Neuronal stem cell (in vitro differentiated cells): ENCODE data around the gene RNASEH2B.
A peak's percentile ranks its signal among the peaks of the same experiment; 100 is the strongest.

Source experiments
- DNase-seq: peaks from one replicate; pipeline ENCODE4 v3.0.0-alpha.2; 2013; ENCODE audit warnings: low spot score
- H2AFZ ChIP-seq: one replicate; pipeline ENCODE4 v1.6.1; 2013; ENCODE audit warnings: mild to moderate bottlenecking, low read length, inconsistent platforms
- H2AK5ac ChIP-seq: 2 replicates; pipeline ENCODE4 v1.6.1; 2013; ENCODE audit warnings: low read depth, mild to moderate bottlenecking, inconsistent platforms, low read length, moderate library complexity, mixed read lengths
- H2BK120ac ChIP-seq: 2 replicates; pipeline ENCODE4 v1.6.1; 2013; ENCODE audit warnings: low read depth, mild to moderate bottlenecking, inconsistent platforms, low read length, moderate library complexity, mixed read lengths
- H2BK12ac ChIP-seq: one replicate; pipeline ENCODE4 v1.6.1; 2013; ENCODE audit warnings: low read length, inconsistent platforms
- H2BK15ac ChIP-seq: 2 replicates; pipeline ENCODE4 v1.6.1; 2013; ENCODE audit warnings: mild to moderate bottlenecking, low read length, inconsistent platforms, mixed read lengths
- H2BK5ac ChIP-seq: one replicate; pipeline ENCODE4 v1.6.1; 2013; ENCODE audit warnings: inconsistent platforms, mild to moderate bottlenecking, low read length, moderate library complexity
- H3K14ac ChIP-seq: one replicate; pipeline ENCODE4 v1.6.1; 2013; ENCODE audit warnings: low read length, inconsistent platforms
- H3K18ac ChIP-seq: 2 replicates; pipeline ENCODE4 v1.6.1; 2013; ENCODE audit warnings: low read length, inconsistent platforms
- H3K23ac ChIP-seq: 2 replicates; pipeline ENCODE4 v1.6.1; 2013; ENCODE audit warnings: low read depth, mild to moderate bottlenecking, mixed read lengths, low read length, inconsistent platforms; ENCODE audit not compliant: poor library complexity
- H3K27ac ChIP-seq: replicated peaks from 3 replicates; pipeline ENCODE4 v1.5.1; 2013; ENCODE audit warnings: low read length, inconsistent platforms
- H3K27me3 ChIP-seq, 3 experiments: 2 replicates each; pipeline ENCODE4 v1.6.1; 2013; ENCODE audit warnings: low read length in 3 of 3, mild to moderate bottlenecking in 2 of 3, inconsistent platforms in 1 of 3, low read depth in 1 of 3, mixed read lengths in 1 of 3, moderate library complexity in 1 of 3; ENCODE audit not compliant: control insufficient read depth in 3 of 3, insufficient read depth in 3 of 3
- H3K36me3 ChIP-seq, 2 donors: replicated peaks in 1 of 2; 2 replicates each; pipeline ENCODE4 v1.6.1; 2013; ENCODE audit warnings: low read length in 2 of 2; ENCODE audit not compliant: control insufficient read depth in 2 of 2, insufficient read depth in 2 of 2
- H3K4ac ChIP-seq: 2 replicates; pipeline ENCODE4 v1.6.1; 2013; ENCODE audit warnings: inconsistent platforms, mild to moderate bottlenecking, low read length, moderate library complexity
- H3K4me1 ChIP-seq, 2 donors: 1 replicate in 1 of 2; 2 replicates in 1 of 2; pipeline ENCODE4 v1.6.1; 2013; ENCODE audit warnings: low read length in 2 of 2, low read depth in 1 of 2; ENCODE audit not compliant: control insufficient read depth in 2 of 2, insufficient read depth in 1 of 2
- H3K4me2 ChIP-seq: one replicate; pipeline ENCODE4 v1.6.1; 2013; ENCODE audit warnings: mild to moderate bottlenecking, low read length, inconsistent platforms; ENCODE audit not compliant: insufficient read depth, poor library complexity, severe bottlenecking
- H3K4me3 ChIP-seq, 2 donors: 2 replicates each; pipeline ENCODE4 v1.5.1; 2013; ENCODE audit warnings: low read length in 2 of 2, mild to moderate bottlenecking in 2 of 2, inconsistent platforms in 1 of 2, moderate library complexity in 1 of 2
- H3K79me1 ChIP-seq: one replicate; pipeline ENCODE4 v1.6.1; 2013; ENCODE audit warnings: low read depth, mild to moderate bottlenecking, inconsistent platforms, low read length, moderate library complexity
- H3K9ac ChIP-seq: one replicate; pipeline ENCODE4 v1.6.1; 2013; ENCODE audit warnings: mild to moderate bottlenecking, low read depth, low read length, inconsistent platforms; ENCODE audit not compliant: poor library complexity
- H3K9me3 ChIP-seq, 2 donors: replicated peaks in 1 of 2; 2 replicates each; pipeline versions ENCODE3 to v1.6.1; 2013; ENCODE audit warnings: low read length in 2 of 2, mild to moderate bottlenecking in 2 of 2, inconsistent platforms in 1 of 2, low read depth in 1 of 2, mixed read lengths in 1 of 2, moderate library complexity in 1 of 2; ENCODE audit not compliant: control insufficient read depth in 2 of 2, insufficient read depth in 1 of 2
- H4K8ac ChIP-seq: one replicate; pipeline ENCODE4 v1.6.1; 2013; ENCODE audit warnings: low read depth, mild to moderate bottlenecking, inconsistent platforms, low read length, moderate library complexity
- H4K91ac ChIP-seq: one replicate; pipeline ENCODE4 v1.6.1; 2013; ENCODE audit warnings: low read length, low read depth, mild to moderate bottlenecking, inconsistent platforms; ENCODE audit not compliant: poor library complexity
- WGBS, 2 donors: extraction: QIAGEN DNeasy Blood & Tissue Kit; methylation state at CpG; one replicate each; pipeline ENCODE4 v1.1.7; 2013; ENCODE audit warnings: missing lambda C conversion rate in 2 of 2, mixed read lengths in 1 of 2; ENCODE audit not compliant: insufficient read length in 2 of 2, insufficient replicate concordance in 1 of 2; ENCODE audit errors: extremely low coverage in 2 of 2; 5-methylcytosine and 5-hydroxymethylcytosine counted together

Gene RNASEH2B

GRCh38 chr13:51001335-51001734 is 91.7 kb downstream of the RNASEH2B start:
- H3K4me2 ChIP-seq: no peak overlapping the region
- peak overlapping the region; percentile 12 for H2BK120ac ChIP-seq
- H2AFZ ChIP-seq: no peak overlapping the region
- H3K4me1 ChIP-seq: peaks cover 5 to 15% of the 10 kb centered on the region in 2 donors
- no peaks in the 10 kb centered on the region for H3K79me1 ChIP-seq
- H4K91ac ChIP-seq: no peak overlapping the region
- H2BK12ac ChIP-seq: no peak overlapping the region
- H4K8ac ChIP-seq: no peak overlapping the region
- no peak overlapping the region for H3K27ac ChIP-seq
- H3K36me3 ChIP-seq: no peaks in the 10 kb centered on the region
- H3K27me3 ChIP-seq: peaks cover 0 to 58% (median 0%) of the 10 kb centered on the region in 3 experiments
- no peak for DNase-seq
- WGBS, 2 donors: no CpG with 5 or more reads among the region's 8 CpGs
- no peak overlapping the region for H3K4me3 ChIP-seq
- H3K4ac ChIP-seq: no peak overlapping the region
- no peak overlapping the region for H2BK15ac ChIP-seq
- no peak overlapping the region for H3K9ac ChIP-seq
- no peak overlapping the region for H3K14ac ChIP-seq
- H3K18ac ChIP-seq: peak overlapping the region; percentile 61
- peak overlapping the region; percentile 66 for H2AK5ac ChIP-seq
- H3K9me3 ChIP-seq: no peaks in the 10 kb centered on the region
- no peak overlapping the region for H2BK5ac ChIP-seq
- H3K23ac ChIP-seq: no peak overlapping the region

- Histone ChIP-seq H2AFZ (no peak overlapping the region), H3K14ac (no peak overlapping the region), H3K4me3 (no peak overlapping the region), H2BK15ac (no peak overlapping the region), H3K79me1 (no peaks in the 10 kb centered on the region), H3K4me1 (peaks cover 5 to 15% of the 10 kb centered on the region in 2 donors), H2BK12ac (no peak overlapping the region), H3K4ac (no peak overlapping the region), H4K91ac (no peak overlapping the region), H2BK120ac (no peak overlapping the region), H4K8ac (no peak overlapping the region), H3K9me3 (no peaks in the 10 kb centered on the region), H3K36me3 (no peaks in the 10 kb centered on the region), H3K18ac (no peak overlapping the region), H3K9ac (no peak overlapping the region), H3K27ac (no peak overlapping the region), H2BK5ac (no peak overlapping the region), H3K23ac (no peak overlapping the region), H2AK5ac (no peak overlapping the region), H3K27me3 (peaks cover 0 to 54% (median 0%) of the 10 kb centered on the region in 3 experiments), H3K4me2 (no peak overlapping the region)
- no peak for DNase-seq
- WGBS, 2 donors: no CpG with 5 or more reads among the region's 1 CpG
Measured at GRCh38 chr13:51002736-51003135, 93.1 kb downstream of the RNASEH2B start.

- Histone ChIP-seq H3K4me1 (peaks cover 5 to 15% of the 10 kb centered on the region in 2 donors), H2BK15ac (no peak overlapping the region), H2AFZ (no peak overlapping the region), H2BK5ac (no peak overlapping the region), H3K79me1 (no peaks in the 10 kb centered on the region), H2BK12ac (no peak overlapping the region), H3K27ac (no peak overlapping the region), H3K27me3 (peaks cover 0 to 53% (median 0%) of the 10 kb centered on the region in 3 experiments), H3K23ac (no peak overlapping the region), H2AK5ac (no peak overlapping the region), H3K4ac (no peak overlapping the region), H3K18ac (no peak overlapping the region), H4K8ac (no peak overlapping the region), H3K9ac (no peak overlapping the region), H3K4me3 (no peak overlapping the region), H3K4me2 (no peak overlapping the region), H3K36me3 (no peaks in the 10 kb centered on the region), H3K14ac (no peak overlapping the region), H4K91ac (no peak overlapping the region), H2BK120ac (no peak overlapping the region), H3K9me3 (no peaks in the 10 kb centered on the region)
- no peak for DNase-seq
- no CpG with 5 or more reads among the region's 7 CpGs for WGBS, 2 donors
Measured at GRCh38 chr13:51003642-51004041, 94.1 kb downstream of the RNASEH2B start.

- Histone ChIP-seq H3K23ac (no peak overlapping the region), H3K9ac (no peak overlapping the region), H2AFZ (no peak overlapping the region), H2BK12ac (no peak overlapping the region), H3K4ac (no peak overlapping the region), H3K9me3 (no peaks in the 10 kb centered on the region), H4K8ac (no peak overlapping the region), H3K4me3 (no peak overlapping the region), H3K27me3 (peaks cover 0 to 54% (median 0%) of the 10 kb centered on the region in 3 experiments), H2BK15ac (no peak overlapping the region), H3K14ac (no peak overlapping the region), H3K4me1 (peaks cover 5 to 15% of the 10 kb centered on the region in 2 donors), H3K36me3 (no peaks in the 10 kb centered on the region), H4K91ac (no peak overlapping the region), H2AK5ac (no peak overlapping the region), H3K18ac (no peak overlapping the region), H3K4me2 (no peak overlapping the region), H3K79me1 (no peaks in the 10 kb centered on the region), H3K27ac (no peak overlapping the region), H2BK120ac (no peak overlapping the region), H2BK5ac (no peak overlapping the region)
- no CpG with 5 or more reads among the region's 18 CpGs for WGBS, 2 donors
- no peak for DNase-seq
Measured at GRCh38 chr13:51004111-51004865, 94.7 kb downstream of the RNASEH2B start.
